DMS114 treated with DMSO at 0.1 percent for 48 hours (cell line): ENCODE data around the gene CEMP1.
A peak's percentile ranks its signal among the peaks of the same experiment; 100 is the strongest.

Experiments used
- DNase-seq: peaks from one replicate; lab custom pipeline; 2025; ENCODE audit not compliant: unreplicated experiment; lab: John Stamatoyannopoulos, UW

Gene CEMP1

DNA sequence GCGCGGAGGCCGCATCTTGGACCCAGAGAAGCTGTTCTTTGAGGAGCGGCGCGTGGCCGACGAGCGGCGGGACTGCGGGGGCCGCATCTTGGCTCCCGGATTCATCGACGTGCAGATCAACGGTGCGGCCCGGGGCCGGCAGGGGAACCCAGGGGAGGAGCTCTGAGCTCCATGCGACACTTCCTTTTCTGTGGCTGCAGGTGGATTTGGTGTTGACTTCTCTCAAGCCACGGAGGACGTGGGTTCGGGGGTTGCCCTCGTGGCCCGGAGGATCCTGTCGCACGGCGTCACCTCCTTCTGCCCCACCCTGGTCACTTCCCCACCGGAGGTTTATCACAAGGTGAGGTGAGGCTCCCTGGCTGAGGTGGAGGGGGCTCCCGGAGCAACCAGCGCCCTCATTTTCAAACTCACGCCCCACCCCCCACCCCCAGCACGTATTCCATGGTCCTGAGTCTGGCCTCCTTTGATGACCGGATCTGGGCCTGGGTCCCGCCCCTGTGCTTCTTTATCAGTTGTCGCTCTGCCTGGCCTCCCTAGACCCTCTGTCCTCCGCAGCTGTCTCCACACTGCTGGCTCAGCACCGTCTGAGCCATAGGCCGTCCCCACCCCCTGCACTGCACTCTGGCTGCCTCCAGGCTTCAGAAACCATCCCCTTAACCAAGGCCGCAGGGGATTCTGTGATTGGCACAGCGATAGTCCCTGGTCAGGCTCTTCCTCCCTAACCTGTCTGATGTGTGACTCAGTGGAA lies 10.2 kb downstream of the CEMP1 start:
- DNase-seq: no peak

DNA sequence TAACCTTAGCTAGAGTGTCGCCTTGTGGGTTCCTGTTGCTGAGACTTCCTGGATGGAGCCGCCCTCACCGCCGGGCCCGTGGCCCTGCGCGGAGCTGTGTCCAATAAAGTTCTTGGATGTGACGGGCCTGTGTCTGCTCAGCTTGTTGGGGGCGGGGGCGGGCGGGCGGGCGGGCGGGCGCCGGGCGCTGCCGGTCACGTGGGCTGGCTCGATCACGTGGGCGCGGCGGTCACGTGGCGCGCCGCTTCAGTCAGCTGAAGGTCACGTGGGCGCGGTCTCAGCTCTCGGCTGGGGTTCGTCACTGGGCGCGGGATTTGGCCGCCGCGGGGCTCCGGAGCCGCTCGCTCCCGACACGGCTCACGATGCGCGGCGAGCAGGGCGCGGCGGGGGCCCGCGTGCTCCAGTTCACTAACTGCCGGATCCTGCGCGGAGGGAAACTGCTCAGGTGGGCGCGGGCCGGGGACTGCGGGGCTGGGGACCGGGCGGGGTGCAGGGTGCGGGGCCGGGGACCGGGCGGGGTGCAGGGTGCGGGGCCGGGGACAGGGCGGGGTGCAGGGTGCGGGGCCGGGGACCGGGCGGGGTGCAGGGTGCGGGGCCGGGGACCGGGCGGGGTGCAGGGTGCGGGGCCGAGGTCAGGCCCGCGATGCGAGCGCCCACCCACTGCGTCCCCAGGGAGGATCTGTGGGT lies 11.0 kb downstream of the CEMP1 start, which contains the start of gene AMDHD2:
Gene AMDHD2 (plus strand): TSS at position 275 of the 687 bp plus-strand sequence. CDS start 88 bp downstream, at position 363.
- DNase-seq: peak; percentile 70

DNA sequence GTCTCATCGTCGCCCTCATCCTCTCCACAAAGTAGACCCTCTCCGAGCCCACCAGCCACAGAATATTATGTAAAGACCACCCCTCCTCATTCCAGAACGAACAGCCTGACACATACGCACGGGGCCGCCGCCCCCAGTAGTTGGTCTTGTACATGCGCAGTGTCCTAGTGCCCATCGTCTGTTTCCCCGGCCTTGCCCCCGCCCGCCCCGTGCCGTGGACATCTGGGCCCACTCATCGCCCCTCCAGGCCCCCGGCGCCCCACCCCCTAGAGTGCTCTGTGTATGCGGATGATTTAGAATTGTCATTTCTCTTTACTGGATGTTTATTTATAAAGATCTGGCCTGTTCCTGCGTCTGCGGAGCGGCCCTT lies 11.5 kb downstream of the CEMP1 start:
- DNase-seq: no peak

DNA sequence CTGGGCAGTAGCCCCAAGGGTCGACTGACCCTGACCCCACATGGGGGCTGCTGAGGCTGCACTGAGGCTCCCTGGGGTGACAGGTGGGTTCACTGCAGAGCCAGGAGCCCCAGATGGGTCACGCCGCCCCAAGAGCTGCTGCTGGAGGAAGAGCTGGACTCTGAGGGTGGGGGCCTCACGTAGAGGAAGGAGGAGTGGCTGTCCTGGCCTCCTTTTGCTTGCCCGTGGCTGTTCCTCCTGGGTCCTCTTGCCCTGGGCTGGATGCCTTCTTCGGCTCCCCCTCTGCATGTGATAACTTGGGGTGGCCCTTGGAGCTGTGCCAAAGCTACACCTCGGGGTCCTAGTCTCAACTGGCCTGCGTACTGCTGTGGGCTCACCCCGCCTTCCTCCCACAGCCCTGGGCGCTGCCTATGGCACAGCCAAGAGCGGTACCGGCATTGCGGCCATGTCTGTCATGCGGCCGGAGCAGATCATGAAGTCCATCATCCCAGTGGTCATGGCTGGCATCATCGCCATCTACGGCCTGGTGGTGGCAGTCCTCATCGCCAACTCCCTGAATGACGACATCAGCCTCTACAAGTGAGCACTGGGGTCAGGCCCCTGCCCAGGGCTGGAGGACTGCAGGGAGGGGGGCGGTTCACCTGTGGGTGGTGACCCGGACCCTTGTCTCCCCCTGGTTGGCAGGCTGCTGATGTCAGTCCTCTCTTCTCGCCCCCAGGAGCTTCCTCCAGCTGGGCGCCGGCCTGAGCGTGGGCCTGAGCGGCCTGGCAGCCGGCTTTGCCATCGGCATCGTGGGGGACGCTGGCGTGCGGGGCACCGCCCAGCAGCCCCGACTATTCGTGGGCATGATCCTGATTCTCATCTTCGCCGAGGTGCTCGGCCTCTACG lies 12.1 kb downstream of the CEMP1 start:
- DNase-seq: no peak

DNA sequence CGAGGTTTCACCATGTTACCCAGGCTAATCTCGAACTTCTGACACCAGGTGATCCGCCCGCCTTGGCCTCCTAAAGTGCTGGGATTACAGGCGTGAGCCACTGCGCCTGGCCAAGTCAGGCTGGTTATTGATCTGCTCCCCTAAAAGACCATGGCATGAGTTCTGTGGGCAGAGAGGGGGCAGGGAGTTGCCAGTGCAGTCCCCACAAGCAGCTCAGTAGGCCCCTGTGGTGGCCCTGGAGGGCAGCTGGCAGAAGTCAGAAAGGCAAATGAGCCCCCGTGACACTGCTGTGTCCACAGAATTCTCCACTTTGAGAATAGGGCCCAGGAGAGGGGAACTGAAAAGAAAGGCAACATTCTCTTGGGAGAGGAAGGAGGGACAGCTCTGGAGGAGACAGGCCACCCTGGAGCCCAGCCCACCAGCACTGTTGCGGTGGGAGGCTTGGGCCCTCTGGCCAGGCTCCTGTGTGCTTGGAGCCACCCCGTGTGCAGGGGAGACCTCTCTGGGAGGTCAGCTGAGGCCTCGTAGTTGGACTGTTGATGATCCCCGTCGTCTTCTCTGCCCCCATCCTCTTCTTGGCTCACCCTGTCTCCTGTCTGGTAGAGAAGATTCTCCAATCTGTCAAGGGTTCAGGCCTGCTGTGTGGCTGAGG lies 13.1 kb downstream of the CEMP1 start:
- DNase-seq: no peak

DNA sequence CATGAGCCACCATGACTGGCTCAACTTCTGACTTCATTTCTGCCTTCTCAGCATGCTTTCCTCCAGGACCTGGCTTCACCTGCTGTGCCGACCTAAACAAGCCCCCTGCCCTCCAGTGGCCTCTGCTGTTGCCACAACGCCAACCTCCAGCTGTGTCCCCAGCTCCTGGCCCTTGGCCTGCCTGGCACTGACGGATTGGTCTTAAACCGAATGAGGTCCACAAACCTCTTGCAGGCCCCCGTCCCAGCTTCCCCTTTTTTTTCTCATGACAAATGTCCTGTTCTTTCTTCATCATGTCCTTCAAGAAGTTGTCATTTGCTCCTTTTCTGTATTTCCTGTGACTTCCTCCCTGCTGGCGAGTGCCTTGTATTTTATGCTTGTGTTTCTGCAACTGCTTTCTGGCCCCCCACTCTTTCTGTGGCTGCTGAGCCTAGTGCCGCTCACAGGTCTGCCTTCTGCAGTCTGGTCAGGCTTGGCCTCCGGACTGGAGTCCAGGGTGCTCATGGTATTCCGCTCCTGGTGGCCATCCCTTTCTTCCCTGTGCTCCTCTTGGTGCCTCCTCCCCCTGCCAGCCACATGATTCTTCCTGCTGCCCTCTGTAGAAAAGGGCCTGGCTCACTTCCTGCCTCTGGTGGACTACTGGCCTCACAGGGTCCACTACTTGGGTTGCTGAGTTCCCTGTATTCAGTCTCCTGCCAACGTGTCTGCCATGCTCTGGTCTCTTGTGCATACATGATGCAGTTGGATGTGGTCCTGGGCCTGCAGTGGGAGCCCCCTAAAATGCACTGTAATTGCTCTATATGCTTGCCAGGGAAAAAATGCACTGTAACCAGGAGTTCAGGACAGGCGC lies 14.6 kb downstream of the CEMP1 start:
- DNase-seq: no peak

DNA sequence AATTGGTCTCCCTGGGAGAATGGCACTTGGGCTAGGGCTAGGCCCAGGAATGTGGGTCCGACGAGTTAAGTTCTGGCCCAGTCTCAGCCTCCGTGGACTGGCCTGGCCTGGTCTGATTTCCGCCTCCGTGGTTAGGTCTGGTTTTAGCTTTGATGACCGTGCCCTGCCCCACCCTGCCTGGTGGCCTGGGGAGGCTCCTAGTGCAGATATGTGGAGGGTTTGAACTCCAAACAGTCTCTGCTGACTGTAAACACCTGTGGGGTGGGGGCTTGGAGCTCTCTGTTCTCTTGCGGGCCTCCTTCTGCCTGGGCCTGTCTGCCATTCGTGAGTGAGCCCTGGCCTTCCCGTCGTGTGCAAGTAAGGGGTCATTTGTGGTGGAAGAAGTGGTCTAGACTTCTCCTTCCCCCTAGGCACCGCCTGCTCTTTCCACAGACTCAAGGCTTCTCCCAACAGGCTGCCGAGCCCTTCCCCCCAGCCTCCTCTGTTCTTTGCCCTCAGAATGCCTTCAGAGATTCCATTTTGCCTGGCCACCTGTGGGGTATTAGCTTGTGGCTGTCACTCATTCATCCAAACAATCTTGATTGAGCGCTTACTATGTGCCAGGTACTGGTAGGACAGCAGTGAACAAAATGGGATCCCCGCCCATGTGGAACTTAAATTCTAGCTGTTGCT lies 15.9 kb downstream of the CEMP1 start:
- no peak for DNase-seq

DNA sequence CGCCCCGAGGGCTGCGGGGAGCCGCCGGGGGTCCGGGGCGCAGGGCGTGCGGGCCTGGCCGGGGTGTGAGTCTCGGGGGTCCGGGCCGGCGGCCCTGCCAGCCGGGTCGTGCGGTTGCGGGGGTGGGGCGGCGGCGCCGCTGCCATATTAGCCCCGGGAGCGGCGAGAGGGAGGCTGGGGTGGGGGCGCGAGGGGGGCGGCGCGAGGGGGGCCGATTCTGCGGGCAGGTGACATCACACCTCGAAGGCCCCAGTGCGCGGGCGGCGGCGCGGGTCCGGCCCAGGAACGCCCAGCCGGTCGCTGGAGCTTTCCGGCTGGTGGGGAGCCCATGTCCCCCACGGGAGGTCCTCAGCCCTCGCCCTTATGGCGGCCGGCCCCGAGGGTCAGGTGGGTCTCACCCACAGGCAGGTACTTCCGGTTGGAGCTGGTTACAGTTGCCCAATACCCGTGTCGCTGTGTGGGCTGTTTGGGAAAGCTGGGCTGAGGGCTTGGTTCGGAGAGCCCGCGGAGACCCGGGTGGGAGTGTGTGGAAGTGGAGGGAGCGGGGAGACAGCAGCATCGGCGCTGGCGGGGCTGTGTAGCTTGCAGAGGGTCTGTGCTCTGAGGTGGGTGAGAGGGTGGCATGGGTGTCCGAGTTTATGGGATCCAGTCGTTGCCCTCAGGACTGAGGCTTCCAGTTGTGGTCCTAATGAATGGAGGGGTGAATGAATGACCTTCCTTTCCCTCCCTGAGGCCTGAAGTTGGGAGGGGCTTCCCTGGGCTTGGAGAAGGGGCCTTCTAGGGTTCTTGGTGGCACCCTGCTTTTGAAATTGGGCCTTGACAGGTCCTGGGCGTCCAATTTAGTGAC lies 16.7 kb downstream of the CEMP1 start:
- no peak for DNase-seq

DNA sequence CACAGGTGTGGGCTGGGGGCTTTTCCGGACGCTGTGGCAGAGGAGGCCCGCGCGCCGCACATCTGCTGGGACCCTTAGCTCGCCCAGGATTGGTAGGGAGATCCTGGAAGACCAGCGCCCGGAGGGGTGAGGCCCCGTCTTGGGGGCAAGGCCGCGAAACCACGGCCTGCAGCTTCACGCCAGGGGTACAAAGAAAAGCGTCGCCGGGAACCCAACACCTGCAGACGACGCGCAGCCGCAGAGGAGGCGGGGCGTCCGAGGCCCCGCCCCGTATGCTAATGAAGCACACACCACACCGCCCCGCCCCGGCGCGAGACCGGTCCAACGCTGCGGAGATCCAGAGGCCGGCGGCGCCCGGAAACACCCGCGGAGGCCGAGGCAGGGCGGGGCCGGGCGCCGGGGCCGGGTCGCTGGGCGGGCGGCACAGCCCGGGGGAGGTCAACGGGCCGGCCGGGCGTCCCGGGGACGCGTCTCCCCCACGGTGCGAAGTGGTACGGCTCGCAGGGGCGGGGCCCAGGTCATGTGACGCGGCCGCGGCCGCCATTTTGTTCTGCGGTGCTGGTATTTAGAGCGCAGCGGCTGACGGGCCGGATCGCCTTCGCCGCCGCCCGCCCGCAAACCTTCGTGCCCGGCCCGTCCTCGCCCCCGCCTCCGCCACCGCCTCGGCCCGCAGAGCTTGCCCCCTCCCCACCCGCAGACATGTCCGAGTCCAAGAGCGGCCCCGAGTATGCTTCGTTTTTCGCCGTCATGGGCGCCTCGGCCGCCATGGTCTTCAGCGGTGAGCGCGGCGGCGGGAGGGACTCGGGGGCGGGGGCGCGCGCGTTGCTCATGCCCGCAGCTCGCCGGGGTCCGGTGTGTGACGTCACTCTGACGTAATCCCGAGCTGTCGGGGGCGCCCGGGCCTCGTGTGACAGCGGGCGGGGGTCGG lies 17.5 kb downstream of the CEMP1 start, which contains the start of gene ATP6V0C:
Gene ATP6V0C (plus strand): TSS at position 548 of the 928 bp plus-strand sequence. CDS start 152 bp downstream, at position 700.
- DNase-seq: peak; percentile 42

DNA sequence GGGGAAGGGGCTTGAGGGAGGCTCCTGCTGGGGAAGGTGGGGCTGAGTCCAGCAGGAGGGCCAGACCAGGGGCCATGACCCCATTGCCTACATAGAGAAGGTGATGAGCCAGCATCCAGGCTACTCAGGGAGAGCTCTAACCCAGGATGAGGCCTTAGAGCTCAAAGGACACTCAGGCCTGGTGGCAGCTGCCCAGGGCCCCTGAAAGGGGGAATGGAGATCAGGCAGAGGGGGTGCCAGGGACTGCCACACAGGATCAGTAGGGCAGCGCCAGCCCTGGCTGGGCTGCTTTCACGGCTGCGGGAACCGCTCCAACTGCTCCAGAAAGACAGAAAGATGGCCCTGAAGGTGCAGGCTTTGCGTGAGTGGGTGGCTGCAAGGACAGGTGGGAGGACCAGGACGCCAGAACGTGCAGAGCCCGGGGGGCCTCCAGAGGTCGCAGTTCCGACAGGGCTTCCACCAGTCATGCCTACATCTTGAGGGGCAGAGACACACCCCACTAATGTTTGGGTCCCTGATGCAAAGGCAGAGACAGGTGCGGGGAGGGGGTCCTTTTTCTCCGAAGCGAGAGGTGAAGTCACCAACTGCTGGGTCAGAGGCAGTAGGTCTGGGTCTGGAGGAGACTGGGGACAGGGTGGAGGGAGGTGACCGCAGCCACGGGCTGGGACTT lies 18.3 kb downstream of the CEMP1 start:
- no peak for DNase-seq

DNA sequence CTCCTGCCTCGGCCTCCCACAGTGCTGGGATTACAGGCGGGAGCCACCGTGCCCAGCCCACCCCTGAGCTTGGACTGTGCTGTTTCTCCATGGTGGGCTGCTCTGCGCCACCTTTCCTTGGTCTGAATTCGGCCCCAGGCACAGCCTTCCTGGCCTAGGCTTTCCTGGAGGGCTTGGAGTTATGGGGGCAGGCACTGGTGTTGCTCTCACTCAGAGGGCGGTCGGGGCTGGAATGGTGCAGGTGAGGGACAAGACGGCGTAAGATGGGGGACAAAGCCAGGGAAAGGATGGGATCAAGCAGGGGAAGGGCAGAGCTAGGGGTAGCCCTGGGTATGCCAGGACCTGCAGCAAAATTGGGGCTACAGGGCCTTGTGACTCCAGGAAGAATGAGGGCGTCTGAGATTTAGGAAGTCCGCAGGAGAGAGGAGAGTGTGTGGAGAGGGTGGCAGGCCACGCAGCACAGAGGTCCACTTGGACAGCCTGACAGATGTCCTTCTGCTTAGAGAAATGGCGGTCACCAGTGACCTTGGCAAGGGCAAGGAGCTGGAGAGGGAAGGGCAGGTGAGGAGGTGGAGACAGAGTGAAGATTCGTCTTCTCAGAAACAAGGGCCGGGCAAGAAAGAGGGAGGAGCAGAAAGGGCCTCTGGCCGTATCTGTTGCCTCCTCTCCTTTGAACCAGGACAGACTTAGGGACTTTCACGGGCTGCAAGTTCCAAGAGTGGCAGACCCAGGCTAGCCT lies 19.0 kb downstream of the CEMP1 start:
- no peak for DNase-seq

DNA sequence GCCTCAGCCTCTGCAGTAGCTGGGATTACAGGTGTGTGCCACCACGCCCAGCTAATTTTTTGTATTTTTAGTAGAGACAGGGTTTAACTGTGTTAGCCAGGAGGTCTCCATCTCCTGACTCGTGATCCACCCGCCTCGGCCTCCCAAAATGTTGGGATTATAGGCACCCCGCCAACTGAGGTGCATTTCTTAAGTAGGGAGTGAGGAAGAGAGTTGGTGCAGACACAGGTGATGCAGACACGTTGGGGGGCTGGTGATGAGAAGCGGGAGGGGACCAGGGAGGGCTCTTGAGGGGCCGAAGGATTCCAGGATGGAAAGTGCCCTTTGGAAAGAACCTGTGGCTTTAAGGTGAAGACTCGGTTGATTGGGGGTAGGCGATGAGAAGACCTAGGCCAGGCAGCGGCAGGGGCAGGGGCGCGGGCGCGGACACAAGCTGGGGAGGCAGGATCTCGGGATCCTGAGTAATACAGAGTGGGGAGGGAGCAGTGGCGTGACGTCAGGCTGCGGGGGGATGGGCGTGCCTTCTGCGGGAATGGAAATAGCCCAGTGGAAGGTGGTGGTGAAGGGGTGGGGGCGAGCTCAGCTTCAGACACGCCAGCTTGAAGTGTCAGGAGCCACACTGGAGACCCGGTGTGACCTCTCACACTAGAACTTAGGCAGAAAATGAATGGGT lies 19.9 kb downstream of the CEMP1 start:
- no peak for DNase-seq

DNA sequence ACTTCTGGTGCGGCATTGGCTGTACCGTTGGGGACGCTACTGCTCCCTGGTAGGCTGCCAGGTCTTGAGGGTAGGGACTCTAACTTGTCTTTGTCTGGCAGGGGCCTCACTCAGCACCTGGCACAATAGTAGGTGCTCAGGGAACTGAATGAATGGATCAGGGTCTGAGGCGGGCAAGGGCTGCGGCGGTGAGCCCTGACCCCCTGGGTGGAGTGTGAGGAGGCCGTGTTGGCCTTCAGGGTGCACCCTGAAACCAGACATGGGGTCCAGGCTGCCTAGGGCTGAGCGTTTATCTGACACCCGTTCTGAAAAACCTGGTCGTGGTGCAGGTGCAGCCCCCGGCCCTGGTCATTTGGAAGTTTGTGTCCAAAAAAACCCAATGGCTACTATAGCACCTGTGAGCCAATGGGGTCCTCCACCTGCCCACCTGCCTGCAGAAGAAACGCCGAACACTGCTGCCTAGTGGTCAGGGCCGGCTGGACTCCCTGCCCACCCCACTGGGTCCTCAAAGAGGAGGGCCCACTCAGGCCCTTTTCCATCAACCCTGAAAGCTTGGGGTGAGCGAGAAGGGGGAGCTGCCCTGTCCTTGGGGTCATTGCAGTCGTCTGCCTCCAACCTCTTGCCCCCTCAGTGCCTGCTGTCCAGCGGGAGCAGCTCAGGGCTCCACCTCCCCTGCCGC lies 22.3 kb downstream of the CEMP1 start:
- DNase-seq: no peak

DNA sequence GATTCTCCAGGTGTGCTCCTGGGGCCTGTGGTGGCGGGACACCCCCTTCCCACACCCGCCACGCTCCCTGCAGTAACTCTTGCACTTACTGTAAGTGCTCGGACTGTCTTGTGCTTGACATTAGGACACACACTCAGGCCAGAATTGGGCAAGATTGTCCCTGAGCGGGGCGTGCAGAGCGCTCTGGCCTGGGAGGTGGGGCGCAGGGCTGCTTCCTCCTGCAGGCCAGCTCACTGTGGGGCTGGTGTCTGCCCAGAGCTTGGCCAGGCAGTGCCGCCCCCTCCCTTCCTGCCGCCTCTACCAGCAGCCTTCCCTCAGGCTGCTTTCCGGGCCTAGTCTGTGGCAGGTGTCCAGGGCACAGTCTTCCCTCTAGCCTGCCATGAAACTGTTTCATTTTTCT lies 23.5 kb downstream of the CEMP1 start:
- DNase-seq: no peak

DNA sequence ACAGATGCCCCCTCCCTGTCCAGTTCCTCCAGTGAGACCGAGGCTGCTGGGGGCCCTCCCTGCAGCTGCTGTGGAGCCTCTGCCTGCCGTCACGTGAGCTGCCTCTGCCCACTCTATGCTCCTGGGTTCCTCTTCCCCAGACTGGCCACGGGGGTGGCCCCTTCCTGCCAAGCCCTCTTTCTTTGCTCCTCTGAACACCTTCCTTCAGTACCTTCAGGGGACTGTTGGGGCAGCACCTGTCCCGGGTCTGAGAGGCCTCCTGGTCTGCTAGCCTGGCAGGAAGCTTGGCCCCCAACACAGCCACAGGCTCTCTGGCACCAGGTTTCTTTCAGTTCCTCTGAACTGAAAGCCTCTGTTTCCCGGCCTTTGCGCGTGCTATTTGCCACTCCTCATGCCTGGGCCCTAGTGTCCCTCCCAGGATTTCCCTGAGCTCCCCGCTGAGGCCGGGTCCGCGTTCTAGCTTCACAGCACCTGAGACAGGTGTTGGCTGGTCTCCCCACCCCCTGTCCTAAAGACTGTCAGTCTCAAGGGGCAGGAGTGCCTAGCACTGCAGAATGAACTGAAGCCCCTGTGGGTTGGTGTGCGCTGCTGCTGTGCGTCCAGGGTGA lies 24.1 kb downstream of the CEMP1 start:
- DNase-seq: no peak
